CD14-positive monocyte (primary cell): ENCODE data around the gene ARRDC3. TPM values are rescaled to one million over a fixed set of nuclear protein-coding genes. Genes with fewer than 3 reads are reported as not detected.
A peak's percentile ranks its signal among the peaks of the same experiment; 100 is the strongest.

Source experiments
- DNase-seq, 3 donors: peaks; one replicate each; pipeline ENCODE4 v3.0.0-alpha.2; 2011 to 2022
- H2AFZ ChIP-seq: 2 replicates; pipeline ENCODE4 v1.6.0; 2012; ENCODE audit warnings: mild to moderate bottlenecking, low read depth, low read length, inconsistent platforms; ENCODE audit not compliant: insufficient read depth, poor library complexity, severe bottlenecking
- H3K27ac ChIP-seq, 2 donors: 1 replicate in 1 of 2; 2 replicates in 1 of 2; pipeline ENCODE4 v1.5.1; 2012 to 2013; ENCODE audit warnings: low read length in 2 of 2, control low read depth in 1 of 2, inconsistent platforms in 1 of 2, low read depth in 1 of 2, mild to moderate bottlenecking in 1 of 2
- H3K27me3 ChIP-seq, 2 donors: one replicate each; pipeline versions ENCODE4 v1.6.0 to v1.6.1; 2011 to 2013; ENCODE audit warnings: low read length in 2 of 2; ENCODE audit not compliant: control insufficient read depth in 2 of 2, insufficient read depth in 2 of 2
- H3K36me3 ChIP-seq, 2 donors: replicated peaks in 1 of 2; 1 replicate in 1 of 2; 2 replicates in 1 of 2; pipeline versions ENCODE4 v1.5.1 to v1.6.1; 2012 to 2013; ENCODE audit warnings: low read length in 2 of 2, control low read depth in 1 of 2, inconsistent platforms in 1 of 2, mild to moderate bottlenecking in 1 of 2; ENCODE audit not compliant: insufficient read depth in 2 of 2, control insufficient read depth in 1 of 2
- H3K4me1 ChIP-seq, 2 donors: 1 replicate in 1 of 2; 2 replicates in 1 of 2; pipeline versions ENCODE4 v1.5.1 to v1.6.1; 2012 to 2013; ENCODE audit warnings: low read length in 2 of 2, control low read depth in 1 of 2, inconsistent platforms in 1 of 2, mild to moderate bottlenecking in 1 of 2, moderate library complexity in 1 of 2; ENCODE audit not compliant: insufficient read depth in 2 of 2, control insufficient read depth in 1 of 2
- H3K4me2 ChIP-seq: replicated peaks from 2 replicates; pipeline ENCODE3; 2012; ENCODE audit warnings: low read length, moderate library complexity, mild to moderate bottlenecking; ENCODE audit not compliant: poor library complexity, severe bottlenecking; ENCODE audit errors: extremely low read depth
- H3K4me3 ChIP-seq, 3 experiments: fragments of 200-600 bp in 1 of 3; sonication (generic) in 1 of 3; replicated peaks in 1 of 3; 1 replicate in 2 of 3; 2 replicates in 1 of 3; pipeline ENCODE4 v1.5.1; 2011 to 2013; ENCODE audit warnings: low read length in 3 of 3, mild to moderate bottlenecking in 3 of 3, control low read depth in 2 of 3, low read depth in 2 of 3, inconsistent platforms in 1 of 3, moderate library complexity in 1 of 3
- H3K79me2 ChIP-seq: 2 replicates; pipeline ENCODE4 v1.6.0; 2012; ENCODE audit warnings: mild to moderate bottlenecking, control low read depth, inconsistent platforms, low read length, moderate library complexity; ENCODE audit not compliant: insufficient read depth
- H3K9ac ChIP-seq: 2 replicates; pipeline ENCODE4 v1.6.0; 2017; ENCODE audit warnings: low read length, mild to moderate bottlenecking; ENCODE audit not compliant: insufficient read depth, poor library complexity, severe bottlenecking
- H3K9me3 ChIP-seq, 2 donors: replicated peaks in 1 of 2; 1 replicate in 1 of 2; 2 replicates in 1 of 2; pipeline versions ENCODE4 v1.5.1 to v1.6.1; 2012 to 2013; ENCODE audit warnings: low read length in 2 of 2, control low read depth in 1 of 2; ENCODE audit not compliant: control insufficient read depth in 1 of 2, insufficient read depth in 1 of 2
- H4K20me1 ChIP-seq: 2 replicates; pipeline ENCODE4 v1.6.0; 2012; ENCODE audit warnings: mild to moderate bottlenecking, low read length, control low read depth, moderate library complexity; ENCODE audit not compliant: insufficient read depth
- H3K27ac Mint-ChIP-seq, 7 donors: one replicate each; pipeline ENCODE4 v1.8.0; 2020; ENCODE audit warnings: mild to moderate bottlenecking in 7 of 7, mixed read lengths in 7 of 7, moderate library complexity in 6 of 7, inconsistent platforms in 2 of 7
- H3K27me3 Mint-ChIP-seq, 3 donors: one replicate each; pipeline ENCODE4 v1.8.0; 2021 to 2022; ENCODE audit warnings: low read depth in 3 of 3, mild to moderate bottlenecking in 3 of 3, mixed read lengths in 3 of 3, moderate library complexity in 3 of 3, inconsistent platforms in 1 of 3
- H3K36me3 Mint-ChIP-seq, 2 donors: one replicate each; pipeline ENCODE4 v1.8.0; 2020; ENCODE audit warnings: mixed read lengths in 2 of 2, inconsistent platforms in 1 of 2, mild to moderate bottlenecking in 1 of 2
- H3K4me1 Mint-ChIP-seq: one replicate; pipeline ENCODE4 v1.8.0; 2020; ENCODE audit warnings: mild to moderate bottlenecking, mixed read lengths
- H3K4me3 Mint-ChIP-seq, 2 donors: one replicate each; pipeline ENCODE4 v1.8.0; 2020; ENCODE audit warnings: mild to moderate bottlenecking in 2 of 2, mixed read lengths in 2 of 2, moderate library complexity in 1 of 2
- H3K9me3 Mint-ChIP-seq, 7 donors: one replicate each; pipeline ENCODE4 v1.8.0; 2020 to 2022; ENCODE audit warnings: mixed read lengths in 7 of 7, mild to moderate bottlenecking in 6 of 7, moderate library complexity in 6 of 7, inconsistent platforms in 2 of 7
- WGBS: methylation state at CpG from one replicate; pipeline ENCODE4 v1.1.5; 2013; ENCODE audit warnings: missing lambda C conversion rate; ENCODE audit not compliant: insufficient coverage; 5-methylcytosine and 5-hydroxymethylcytosine counted together
- intact Hi-C, 2 donors: fragments of 100-400 bp; cut with micrococcal nuclease; formaldehyde crosslinking; loops; one replicate each; pipeline versions ENCODE4 v1.15.0 to v1.15.1; 2023
- polyA plus RNA-seq, 3 donors: library from polyadenylated mRNA; depleted of rRNA in 1 of 3; unstranded in 2 of 3; stranded (reverse) in 1 of 3; fragments of 300-500 nt in 2 of 3; fragments of >200 nt in 1 of 3; fragmentation: Illumina TruSeq in 2 of 3; gene quantifications; 1 replicate in 2 of 3; 2 replicates in 1 of 3; pipeline ENCODE4 v1.2.3, GENCODE V29; 2012 to 2021
- TF ChIP-seq, protein P1 (sequence below): fragments of 200-600 bp; IDR thresholded peaks from one replicate; pipeline ENCODE4 v1.8.0; 2022; ENCODE audit warnings: antibody characterized with exemption, mild to moderate bottlenecking

ARRDC3 gene
- polyA plus RNA-seq, 3 donors, result 43.3 to 68.0 (median 64.6) TPM

DNA sequence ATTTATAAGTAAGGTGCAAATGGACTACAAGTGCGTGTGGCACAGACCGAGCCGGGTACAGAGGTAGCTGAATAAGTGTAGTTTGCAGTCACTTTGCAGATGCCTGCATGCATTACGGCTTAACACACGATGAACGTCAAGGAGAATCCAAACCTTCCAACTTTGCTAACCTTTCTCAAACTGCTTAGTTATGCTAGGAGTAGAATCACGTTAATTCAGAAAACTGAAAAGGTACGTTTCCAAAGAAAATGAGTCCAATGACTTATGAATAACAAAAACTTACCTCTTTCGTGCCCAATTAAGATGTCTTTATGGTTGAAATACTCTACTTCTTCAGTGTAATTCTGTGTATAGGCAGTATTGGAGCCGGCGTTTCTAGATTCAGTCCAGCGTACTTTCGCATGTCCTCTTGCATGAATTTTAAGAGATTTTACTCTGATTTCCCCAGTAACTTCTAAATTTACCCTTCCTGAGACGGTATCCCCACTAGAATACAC, 539 bp downstream of the ARRDC3 start:
- Histone ChIP-seq H3K27me3 (no peaks in the 10 kb centered on the region), H3K4me1 (peaks cover 20 to 31% of the 10 kb centered on the region in 2 donors), H3K79me2 (peaks cover 47% of the 10 kb centered on the region), H4K20me1 (peaks cover 5% of the 10 kb centered on the region), H3K36me3 (peaks cover 10 to 11% of the 10 kb centered on the region in 2 donors), H2AFZ (no peak overlapping the region), H3K4me2 (peak overlapping the region; percentile 97), H3K9me3 (no peaks in the 10 kb centered on the region), H3K27ac (peak overlapping the region; percentile 99 to 100), H3K4me3 (peak overlapping the region; percentile 88 to 100 (median 98)), H3K9ac (peak overlapping the region; percentile 96)
- 0% methylated on average over 3 of the region's 14 CpGs for WGBS
- TF ChIP-seq, protein P1, sequence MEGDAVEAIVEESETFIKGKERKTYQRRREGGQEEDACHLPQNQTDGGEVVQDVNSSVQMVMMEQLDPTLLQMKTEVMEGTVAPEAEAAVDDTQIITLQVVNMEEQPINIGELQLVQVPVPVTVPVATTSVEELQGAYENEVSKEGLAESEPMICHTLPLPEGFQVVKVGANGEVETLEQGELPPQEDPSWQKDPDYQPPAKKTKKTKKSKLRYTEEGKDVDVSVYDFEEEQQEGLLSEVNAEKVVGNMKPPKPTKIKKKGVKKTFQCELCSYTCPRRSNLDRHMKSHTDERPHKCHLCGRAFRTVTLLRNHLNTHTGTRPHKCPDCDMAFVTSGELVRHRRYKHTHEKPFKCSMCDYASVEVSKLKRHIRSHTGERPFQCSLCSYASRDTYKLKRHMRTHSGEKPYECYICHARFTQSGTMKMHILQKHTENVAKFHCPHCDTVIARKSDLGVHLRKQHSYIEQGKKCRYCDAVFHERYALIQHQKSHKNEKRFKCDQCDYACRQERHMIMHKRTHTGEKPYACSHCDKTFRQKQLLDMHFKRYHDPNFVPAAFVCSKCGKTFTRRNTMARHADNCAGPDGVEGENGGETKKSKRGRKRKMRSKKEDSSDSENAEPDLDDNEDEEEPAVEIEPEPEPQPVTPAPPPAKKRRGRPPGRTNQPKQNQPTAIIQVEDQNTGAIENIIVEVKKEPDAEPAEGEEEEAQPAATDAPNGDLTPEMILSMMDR, result no peak
- H3K4me1 Mint-ChIP-seq, result peaks cover 18% of the 10 kb centered on the region
- H3K9me3 Mint-ChIP-seq, result no peaks in the 10 kb centered on the region
- no peaks in the 10 kb centered on the region for H3K27me3 Mint-ChIP-seq
- intact Hi-C loops, result loop anchor here (5.0 to 10.0 kb wide), 5 partner anchors 70 to 280 kb away; no protein-coding TSS in a partner anchor
- H3K27ac Mint-ChIP-seq, result peak overlapping the region; percentile 88 to 99 (median 97)
- peaks cover 7 to 10% of the 10 kb centered on the region in 2 donors for H3K36me3 Mint-ChIP-seq
- peak; percentile 15 to 35 (median 30) for DNase-seq
- H3K4me3 Mint-ChIP-seq, result peak overlapping the region; percentile 97 to 98

DNA sequence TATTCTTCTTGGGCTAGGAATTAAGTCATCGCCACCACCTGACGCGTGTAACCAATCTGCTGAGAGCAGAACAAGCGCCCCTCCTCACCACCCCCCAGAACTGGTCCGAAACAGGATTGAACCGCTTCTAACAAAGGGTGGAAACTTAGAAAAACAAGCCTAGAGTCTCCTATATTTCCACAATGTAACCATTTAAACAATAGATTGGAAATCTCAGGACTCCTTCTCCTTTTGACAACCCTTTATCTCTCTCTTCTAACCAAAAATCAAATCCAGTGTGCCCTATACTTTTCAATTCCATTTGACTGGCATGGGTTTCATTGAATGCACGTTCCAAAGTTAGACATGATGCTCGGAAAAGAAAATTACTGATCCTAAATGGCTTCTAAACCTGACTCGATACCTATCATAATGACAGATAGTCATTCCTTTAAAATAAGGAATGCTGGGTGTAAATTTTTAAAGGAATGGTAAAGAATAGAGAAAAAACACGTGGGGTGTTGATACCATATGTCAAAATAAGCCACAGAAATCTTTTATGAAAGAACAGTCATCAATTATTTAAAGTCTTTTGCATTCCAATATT, 1.2 kb downstream of the ARRDC3 start:
- Histone ChIP-seq H3K9me3 (no peaks in the 10 kb centered on the region), H3K9ac (peak overlapping the region; percentile 96), H3K4me3 (peak overlapping the region; percentile 88 to 100 (median 98)), H3K79me2 (peaks cover 55% of the 10 kb centered on the region), H3K4me2 (peak overlapping the region; percentile 97), H3K27ac (peak overlapping the region; percentile 99 to 100), H3K36me3 (peaks cover 17 to 18% of the 10 kb centered on the region in 2 donors), H3K4me1 (peaks cover 20 to 31% of the 10 kb centered on the region in 2 donors), H2AFZ (no peak overlapping the region), H3K27me3 (no peaks in the 10 kb centered on the region), H4K20me1 (peaks cover 9% of the 10 kb centered on the region)
- Mint-ChIP-seq H3K27me3 (no peaks in the 10 kb centered on the region), H3K27ac (peak overlapping the region; percentile 88 to 99 (median 97)), H3K4me3 (peak overlapping the region; percentile 97 to 98), H3K36me3 (peaks cover 15 to 17% of the 10 kb centered on the region in 2 donors), H3K4me1 (peaks cover 20% of the 10 kb centered on the region), H3K9me3 (no peaks in the 10 kb centered on the region)
- TF ChIP-seq, protein P1, result no peak
- peak; percentile 66 to 82 (median 77) for DNase-seq
- WGBS, result 0% methylated on average over 6 of the region's 10 CpGs
- intact Hi-C loops, result loop anchor here (2.0 to 10.0 kb wide), 7 partner anchors 67 to 280 kb away; no protein-coding TSS in a partner anchor
